Naive B cell (primary cell): ENCODE results near the gene GAL. TPM values are rescaled to one million over a fixed set of nuclear protein-coding genes. Genes with fewer than 3 reads are reported as not detected.

Source experiments
- ATAC-seq, 2 donors: fragments of 150-1000 bp; cut with Tn5 transposase; 2 replicates each; pipeline ENCODE4 v1.10.0; 2021; ENCODE audit warnings: low read depth in 2 of 2, mild to moderate bottlenecking in 2 of 2, moderate library complexity in 2 of 2
- DNase-seq: peaks from one replicate; pipeline ENCODE4 v3.0.0; 2022
- H3K27ac Mint-ChIP-seq, 6 donors: one replicate each; pipeline ENCODE4 v1.8.0; 2020 to 2022; ENCODE audit warnings: mild to moderate bottlenecking in 6 of 6, mixed read lengths in 6 of 6, moderate library complexity in 5 of 6, inconsistent platforms in 2 of 6
- H3K27me3 Mint-ChIP-seq, 3 donors: one replicate each; pipeline ENCODE4 v1.8.0; 2021 to 2022; ENCODE audit warnings: mixed read lengths in 3 of 3, mild to moderate bottlenecking in 1 of 3
- H3K36me3 Mint-ChIP-seq, 2 donors: one replicate each; pipeline ENCODE4 v1.8.0; 2020 to 2022; ENCODE audit warnings: mixed read lengths in 2 of 2, inconsistent platforms in 1 of 2, mild to moderate bottlenecking in 1 of 2
- H3K4me1 Mint-ChIP-seq, 3 donors: one replicate each; pipeline ENCODE4 v1.8.0; 2020 to 2022; ENCODE audit warnings: mixed read lengths in 3 of 3, inconsistent platforms in 1 of 3, mild to moderate bottlenecking in 1 of 3, moderate library complexity in 1 of 3
- H3K4me3 Mint-ChIP-seq, 8 donors: one replicate each; pipeline ENCODE4 v1.8.0; 2020 to 2022; ENCODE audit warnings: mild to moderate bottlenecking in 8 of 8, mixed read lengths in 8 of 8, moderate library complexity in 8 of 8, inconsistent platforms in 2 of 8
- H3K9me3 Mint-ChIP-seq, 7 donors: one replicate each; pipeline ENCODE4 v1.8.0; 2020 to 2022; ENCODE audit warnings: mixed read lengths in 7 of 7, mild to moderate bottlenecking in 5 of 7, inconsistent platforms in 2 of 7, moderate library complexity in 1 of 7
- polyA plus RNA-seq, 6 donors: library from polyadenylated mRNA; unstranded; fragments of 300-500 nt; fragmentation: Illumina TruSeq; gene quantifications; one replicate each; pipeline ENCODE4 v1.2.3, GENCODE V29; 2021; ENCODE audit warnings: low read depth in 6 of 6

Gene GAL
- polyA plus RNA-seq, 6 donors from 2014 or later, result not detected

DNA sequence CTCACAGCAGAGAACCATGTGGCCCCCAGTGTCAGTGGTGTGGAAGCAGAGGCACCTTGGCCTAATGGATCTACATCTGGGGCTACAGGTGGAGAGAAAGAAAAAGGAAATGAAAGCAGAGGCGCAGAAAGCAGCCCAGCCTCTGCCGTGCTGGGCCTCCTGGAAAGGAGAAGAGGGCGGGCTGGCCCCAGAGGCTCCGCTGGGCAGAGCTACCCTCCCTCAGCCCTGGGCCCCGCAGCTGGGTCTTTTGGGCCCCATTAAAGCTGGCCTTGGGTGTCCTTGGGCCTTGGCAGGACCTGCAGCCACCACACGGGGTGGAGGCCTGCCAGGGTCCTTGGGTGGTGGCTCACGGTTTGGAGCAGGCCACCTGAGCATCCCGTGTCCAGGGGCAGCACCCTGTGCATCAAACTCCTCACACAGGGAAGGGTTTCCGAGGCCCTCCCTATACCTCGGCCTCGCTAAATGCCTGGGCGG lies 31.6 kb upstream of the GAL start:
- H3K9me3 Mint-ChIP-seq, result peaks cover 0 to 16% (median 13%) of the 10 kb centered on the region in 7 donors
- H3K4me1 Mint-ChIP-seq, result no peaks in the 10 kb centered on the region
- H3K36me3 Mint-ChIP-seq, result peaks cover 0 to 7% of the 10 kb centered on the region in 2 donors
- H3K27me3 Mint-ChIP-seq, result peaks cover 7 to 32% (median 12%) of the 10 kb centered on the region in 3 donors
- no peak overlapping the region for H3K4me3 Mint-ChIP-seq
- DNase-seq, result no peak
- no peak for ATAC-seq
- no peak overlapping the region for H3K27ac Mint-ChIP-seq

GRCh38 chr11:68653486-68654430 lies 30.6 kb upstream of the GAL start:
- Mint-ChIP-seq H3K9me3 (peaks cover 0 to 15% (median 7%) of the 10 kb centered on the region in 7 donors), H3K27me3 (peaks cover 7 to 37% (median 16%) of the 10 kb centered on the region in 3 donors)

DNA sequence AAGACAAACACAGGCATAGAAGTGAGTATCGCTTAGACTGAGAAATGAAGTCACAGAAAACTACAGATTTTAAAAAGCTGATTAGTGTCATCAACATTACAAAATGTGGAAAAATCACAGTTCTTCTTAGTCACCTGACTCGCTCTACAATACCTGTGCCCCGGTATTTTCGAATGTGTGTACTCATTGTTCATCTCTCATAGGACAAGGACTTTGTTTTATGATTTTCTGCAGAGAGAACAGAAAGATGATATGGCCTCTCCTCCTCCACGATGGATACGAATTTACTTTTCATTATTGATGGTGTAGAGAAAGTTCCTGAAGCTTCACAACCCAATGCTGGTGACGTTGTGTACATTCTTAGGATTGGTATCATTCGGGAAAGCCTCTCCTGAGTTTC lies 29.4 kb upstream of the GAL start:
- H3K4me3 Mint-ChIP-seq, result no peak overlapping the region
- H3K27ac Mint-ChIP-seq, result no peak overlapping the region
- DNase-seq (no peak), ATAC-seq (no peak)
- H3K36me3 Mint-ChIP-seq, result peaks cover 0 to 7% of the 10 kb centered on the region in 2 donors
- no peaks in the 10 kb centered on the region for H3K4me1 Mint-ChIP-seq
- peaks cover 7 to 34% (median 16%) of the 10 kb centered on the region in 3 donors for H3K27me3 Mint-ChIP-seq
- peaks cover 0 to 11% (median 6%) of the 10 kb centered on the region in 7 donors for H3K9me3 Mint-ChIP-seq

More at GRCh38 chr11:68653486-68654430, 30.6 kb upstream of the GAL start:
- Mint-ChIP-seq H3K4me1 (no peaks in the 10 kb centered on the region), H3K36me3 (peaks cover 0 to 7% of the 10 kb centered on the region in 2 donors), H3K27ac (no peak overlapping the region), H3K4me3 (no peak overlapping the region)
- no peak for ATAC-seq
- no peak for DNase-seq

- H3K4me1 Mint-ChIP-seq, result no peaks in the 10 kb centered on the region
- ATAC-seq (no peak), DNase-seq (no peak)
- peaks cover 0 to 11% (median 6%) of the 10 kb centered on the region in 7 donors for H3K9me3 Mint-ChIP-seq
- peaks cover 7 to 34% (median 16%) of the 10 kb centered on the region in 3 donors for H3K27me3 Mint-ChIP-seq
- no peak overlapping the region for H3K27ac Mint-ChIP-seq
- no peak overlapping the region for H3K4me3 Mint-ChIP-seq
- peaks cover 0 to 7% of the 10 kb centered on the region in 2 donors for H3K36me3 Mint-ChIP-seq
These were observed 28.9 kb upstream of the GAL start for GRCh38 chr11:68655406-68655805.

GRCh38 chr11:68655806-68656205 lies 28.5 kb upstream of the GAL start:
- ATAC-seq (no peak), DNase-seq (no peak)
- H3K9me3 Mint-ChIP-seq, result peaks cover 0 to 11% (median 6%) of the 10 kb centered on the region in 7 donors
- H3K36me3 Mint-ChIP-seq, result peaks cover 0 to 7% of the 10 kb centered on the region in 2 donors
- peaks cover 7 to 34% (median 16%) of the 10 kb centered on the region in 3 donors for H3K27me3 Mint-ChIP-seq
- no peak overlapping the region for H3K4me3 Mint-ChIP-seq
- H3K4me1 Mint-ChIP-seq, result no peaks in the 10 kb centered on the region
- H3K27ac Mint-ChIP-seq, result no peak overlapping the region

GRCh38 chr11:68657021-68657780 lies 27.1 kb upstream of the GAL start:
- DNase-seq, result no peak
- Mint-ChIP-seq H3K4me1 (no peaks in the 10 kb centered on the region), H3K27ac (no peak overlapping the region), H3K4me3 (no peak overlapping the region), H3K36me3 (peaks cover 0 to 7% of the 10 kb centered on the region in 2 donors), H3K9me3 (peaks cover under 1 to 11% (median 8%) of the 10 kb centered on the region in 7 donors), H3K27me3 (peaks cover 10 to 39% (median 15%) of the 10 kb centered on the region in 3 donors)
- no peak for ATAC-seq

DNA sequence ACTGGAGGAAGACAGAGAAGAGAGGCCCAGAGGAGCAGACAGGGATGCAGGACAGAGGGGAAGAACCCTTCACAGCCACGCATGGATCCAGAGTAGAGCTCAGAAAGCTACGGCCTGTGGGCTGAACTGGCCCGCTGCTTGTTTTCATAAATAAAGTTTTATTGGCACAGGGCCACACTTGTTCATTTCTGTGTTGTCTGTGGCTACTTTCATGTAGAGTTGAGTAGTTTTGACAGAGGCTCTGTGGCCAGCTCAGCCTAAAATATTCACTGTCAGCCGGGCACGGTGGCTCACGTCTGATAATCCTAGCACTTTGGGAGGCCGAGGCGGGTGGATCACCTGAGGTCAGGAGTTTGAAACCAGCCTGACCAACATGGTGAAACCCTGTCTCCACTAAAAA lies 26.2 kb upstream of the GAL start:
- Mint-ChIP-seq H3K4me3 (no peak overlapping the region), H3K36me3 (peaks cover 0 to 7% of the 10 kb centered on the region in 2 donors), H3K27me3 (peaks cover 11 to 46% (median 17%) of the 10 kb centered on the region in 3 donors), H3K9me3 (peaks cover 3 to 16% (median 11%) of the 10 kb centered on the region in 7 donors), H3K4me1 (no peaks in the 10 kb centered on the region), H3K27ac (no peak overlapping the region)
- ATAC-seq, result no peak
- no peak for DNase-seq

DNA sequence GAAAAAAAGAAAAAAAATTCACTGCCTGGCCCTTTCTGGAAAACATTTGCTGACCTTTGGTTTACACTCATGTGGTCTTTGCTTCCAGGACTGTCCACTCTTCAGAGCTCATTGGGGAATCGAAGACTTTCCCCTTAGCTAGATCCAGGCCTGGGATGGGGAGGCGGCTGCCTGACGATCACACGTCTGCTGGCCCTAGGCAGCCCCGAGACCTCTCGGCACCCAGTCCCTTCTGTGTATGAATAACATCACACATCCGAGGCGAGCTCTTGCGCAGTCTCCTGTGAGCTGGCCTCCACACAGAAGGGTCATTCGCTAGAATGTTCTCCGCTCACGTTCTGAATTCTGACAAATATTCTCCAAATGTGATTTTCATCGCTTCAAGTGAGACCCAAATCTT lies 25.7 kb upstream of the GAL start:
- Mint-ChIP-seq H3K27me3 (peaks cover 11 to 51% (median 17%) of the 10 kb centered on the region in 3 donors), H3K36me3 (peaks cover 0 to 7% of the 10 kb centered on the region in 2 donors), H3K27ac (no peak overlapping the region), H3K4me3 (no peak overlapping the region), H3K9me3 (peaks cover 3 to 16% (median 11%) of the 10 kb centered on the region in 7 donors), H3K4me1 (no peaks in the 10 kb centered on the region)
- ATAC-seq, result no peak
- DNase-seq, result no peak

DNA sequence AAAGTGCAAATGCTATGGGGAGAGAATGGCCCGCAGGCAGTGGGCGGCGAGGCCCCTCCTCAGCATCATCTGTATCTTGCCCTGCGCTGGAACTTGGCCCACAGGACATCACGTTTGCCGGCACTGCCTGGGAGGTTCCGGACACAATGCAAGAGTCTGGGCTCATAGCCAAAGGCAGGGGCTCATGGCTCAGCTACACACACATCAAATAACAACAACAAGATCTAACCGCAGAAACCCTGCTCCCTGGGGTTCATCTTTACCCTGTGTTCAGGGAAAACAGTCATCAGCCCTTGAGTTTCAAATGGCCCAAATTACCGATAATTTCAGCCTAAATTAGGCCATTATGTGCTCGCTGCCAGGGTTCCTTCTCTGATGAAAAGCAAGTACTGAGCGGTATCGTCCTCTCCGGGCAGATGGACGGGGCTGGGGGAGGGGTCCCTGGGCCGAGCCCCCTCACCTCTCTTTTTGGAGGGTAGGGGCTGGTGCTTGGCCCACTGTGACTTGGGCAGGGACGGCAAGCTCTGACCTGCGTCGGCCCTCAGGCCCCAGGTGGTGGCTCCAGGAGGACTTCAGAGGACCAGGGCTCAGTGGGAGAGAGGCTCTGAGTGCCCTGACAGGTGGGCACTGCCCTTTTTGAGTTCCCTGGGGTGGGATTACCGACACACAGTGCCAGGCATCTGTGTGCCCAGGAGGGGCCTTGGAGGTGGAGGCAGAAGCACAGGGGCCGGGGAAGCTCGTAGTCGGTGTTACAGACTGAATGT lies 25.0 kb upstream of the GAL start:
- H3K9me3 Mint-ChIP-seq, result peaks cover 3 to 16% (median 11%) of the 10 kb centered on the region in 7 donors
- peaks cover 11 to 55% (median 17%) of the 10 kb centered on the region in 3 donors for H3K27me3 Mint-ChIP-seq
- H3K27ac Mint-ChIP-seq, result no peak overlapping the region
- ATAC-seq (no peak), DNase-seq (no peak)
- no peaks in the 10 kb centered on the region for H3K4me1 Mint-ChIP-seq
- H3K36me3 Mint-ChIP-seq, result peaks cover 0 to 7% of the 10 kb centered on the region in 2 donors
- no peak overlapping the region for H3K4me3 Mint-ChIP-seq

DNA sequence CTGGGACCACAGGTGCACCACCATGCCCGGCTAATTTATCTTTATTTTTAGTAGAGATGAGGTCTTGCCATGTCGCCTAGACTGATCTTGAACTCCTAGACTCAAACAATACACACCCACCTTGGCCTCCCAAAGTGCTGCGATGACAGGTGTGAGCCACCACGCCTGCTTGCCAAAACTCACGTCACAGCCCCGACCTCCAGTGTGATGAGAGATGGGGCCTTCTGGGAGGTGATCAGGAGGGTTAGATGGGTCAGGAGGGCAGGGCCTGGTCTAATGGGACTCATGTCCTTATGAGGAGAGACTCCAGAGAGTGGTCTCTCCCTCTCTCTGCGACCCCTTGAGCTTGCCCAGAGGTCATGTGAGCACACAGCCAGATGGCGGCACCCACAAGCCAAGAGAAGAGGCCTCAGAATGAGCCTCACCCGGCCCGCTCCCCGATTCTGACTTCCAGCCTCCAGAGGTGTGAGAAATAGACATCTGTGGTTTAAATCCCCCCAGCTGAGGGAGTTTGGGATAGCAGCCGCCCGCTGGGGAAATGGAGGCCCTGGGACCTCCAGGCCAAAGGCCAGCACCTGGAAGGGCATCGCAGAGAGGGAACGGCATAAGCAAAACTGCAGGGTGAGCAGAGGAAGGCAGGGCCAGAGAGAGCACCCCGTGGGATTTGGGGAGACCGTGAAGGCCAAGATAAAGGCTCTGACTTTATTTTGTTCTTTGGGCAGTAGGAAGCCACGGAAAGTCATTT lies 24.1 kb upstream of the GAL start:
- H3K36me3 Mint-ChIP-seq, result peaks cover 0 to 6% of the 10 kb centered on the region in 2 donors
- peaks cover 3 to 14% (median 9%) of the 10 kb centered on the region in 7 donors for H3K9me3 Mint-ChIP-seq
- no peaks in the 10 kb centered on the region for H3K4me1 Mint-ChIP-seq
- H3K4me3 Mint-ChIP-seq, result no peak overlapping the region
- H3K27ac Mint-ChIP-seq, result no peak overlapping the region
- DNase-seq (no peak), ATAC-seq (no peak)
- H3K27me3 Mint-ChIP-seq, result peaks cover 13 to 64% (median 26%) of the 10 kb centered on the region in 3 donors

- Mint-ChIP-seq H3K27ac (no peak overlapping the region), H3K27me3 (peaks cover 11 to 64% (median 27%) of the 10 kb centered on the region in 3 donors), H3K9me3 (peaks cover 1 to 11% (median 4%) of the 10 kb centered on the region in 7 donors), H3K36me3 (no peaks in the 10 kb centered on the region), H3K4me3 (no peak overlapping the region), H3K4me1 (no peaks in the 10 kb centered on the region)
- no peak for ATAC-seq
- DNase-seq, result no peak
These were observed 23.3 kb upstream of the GAL start for GRCh38 chr11:68661014-68661413.
